ENCODE measurements around the gene GTF3C5. TPM values are rescaled to one million over a fixed set of nuclear protein-coding genes. Genes with fewer than 3 reads are reported as not detected.

GTF3C5 gene
- polyA plus RNA-seq, 1 donor from 2014 or later = 103 TPM

- no peak overlapping the region for H3K4me3 ChIP-seq (ENCODE audit: low read length)
- TF ChIP-seq POLR2AphosphoS5 (IDR thresholded peaks at IDR 0.05) (no peak), SMC3 (conservative IDR thresholded peaks at IDR 0.05; ENCODE audit: poor library complexity) (no peak), CTCF (IDR thresholded peaks at IDR 0.05; ENCODE audit: poor library complexity, severe bottlenecking) (no peak), EZH2 (IDR thresholded peaks at IDR 0.05; ENCODE audit: borderline replicate concordance, insufficient read depth, low read length, poor library complexity, severe bottlenecking) (no peak)
- H3K9me2 ChIP-seq (ENCODE audit: insufficient read depth, low read length) = no peaks in the 10 kb centered on the region
- H3K36me3 ChIP-seq (ENCODE audit: insufficient read depth, low read length) = no peaks in the 10 kb centered on the region
- H3K9me3 ChIP-seq (ENCODE audit: low read length) = no peaks in the 10 kb centered on the region
- H3F3A ChIP-seq (ENCODE audit: insufficient read depth, low read length, poor library complexity, severe bottlenecking) = no peaks in the 10 kb centered on the region
- no peak overlapping the region for H3K27ac ChIP-seq (ENCODE audit: low read length)
- no peaks in the 10 kb centered on the region for H4K20me1 ChIP-seq (ENCODE audit: insufficient read depth)
- no peak overlapping the region for H2AFZ ChIP-seq (ENCODE audit: low read depth, low read length)
- H3K79me2 ChIP-seq (replicated peaks; ENCODE audit: insufficient read depth, low read length) = no peaks in the 10 kb centered on the region
- peaks cover 16% of the 10 kb centered on the region for H3K27me3 ChIP-seq (ENCODE audit: insufficient read depth, low read depth, low read length)
- H3K9ac ChIP-seq (ENCODE audit: low read length) = no peak overlapping the region
- H3K4me2 ChIP-seq (ENCODE audit: low read length) = no peak overlapping the region
Observed at GRCh38 chr9:132983491-132984201, 47.2 kb upstream of the GTF3C5 start.

- H3K9me2 ChIP-seq (ENCODE audit: insufficient read depth, low read length) = no peaks in the 10 kb centered on the region
- no peak overlapping the region for H3K27ac ChIP-seq (ENCODE audit: low read length)
- peaks cover 8% of the 10 kb centered on the region for H3K27me3 ChIP-seq (ENCODE audit: insufficient read depth, low read depth, low read length)
- no peak overlapping the region for H3K4me2 ChIP-seq (ENCODE audit: low read length)
- TF ChIP-seq EZH2 (IDR thresholded peaks at IDR 0.05; ENCODE audit: borderline replicate concordance, insufficient read depth, low read length, poor library complexity, severe bottlenecking) (no peak), RAD21 (conservative IDR thresholded peaks at IDR 0.05) (no peak), TAF1 (IDR thresholded peaks at IDR 0.05; ENCODE audit: low read depth) (no peak), CTCF (IDR thresholded peaks at IDR 0.05; ENCODE audit: poor library complexity, severe bottlenecking) (no peak), EP300 (conservative IDR thresholded peaks at IDR 0.05; ENCODE audit: poor library complexity, severe bottlenecking) (no peak), POLR2AphosphoS5 (IDR thresholded peaks at IDR 0.05) (no peak), SMC3 (conservative IDR thresholded peaks at IDR 0.05; ENCODE audit: poor library complexity) (no peak), MXI1 (conservative IDR thresholded peaks at IDR 0.05; ENCODE audit: poor library complexity, severe bottlenecking) (no peak), REST (IDR thresholded peaks at IDR 0.05; ENCODE audit: borderline replicate concordance) (no peak)
- no peaks in the 10 kb centered on the region for H3K36me3 ChIP-seq (ENCODE audit: insufficient read depth, low read length)
- H3K9me3 ChIP-seq (ENCODE audit: low read length) = no peaks in the 10 kb centered on the region
- no peaks in the 10 kb centered on the region for H4K20me1 ChIP-seq (ENCODE audit: insufficient read depth)
- H3F3A ChIP-seq (ENCODE audit: insufficient read depth, low read length, poor library complexity, severe bottlenecking) = no peaks in the 10 kb centered on the region
- H3K4me3 ChIP-seq (ENCODE audit: low read length) = no peak overlapping the region
- no peaks in the 10 kb centered on the region for H3K79me2 ChIP-seq (replicated peaks; ENCODE audit: insufficient read depth, low read length)
- H2AFZ ChIP-seq (ENCODE audit: low read depth, low read length) = no peak overlapping the region
- no peak overlapping the region for H3K9ac ChIP-seq (ENCODE audit: low read length)
Observed at GRCh38 chr9:132984202-132985070, 46.4 kb upstream of the GTF3C5 start.

All from neural cell (in vitro differentiated cells).